ENCODE data around the gene GRID1. TPM values are rescaled to one million over a fixed set of nuclear protein-coding genes. Genes with fewer than 3 reads are reported as not detected.

GRID1 gene
- total RNA-seq, 1 donor from 2014 or later = 1.1 TPM

- TF ChIP-seq CTCF (conservative IDR thresholded peaks at IDR 0.05) = no peak
- Mint-ChIP-seq H3K36me3 (ENCODE audit: low read depth) (no peaks in the 10 kb centered on the region), H3K27ac (ENCODE audit: unreplicated experiment) (no peak overlapping the region), H3K4me3 (no peak overlapping the region), H3K9me3 (peaks cover 3% of the 10 kb centered on the region), H3K4me1 (no peaks in the 10 kb centered on the region), H3K27me3 (ENCODE audit: low read depth) (peaks cover 19% of the 10 kb centered on the region)
- no peak for DNase-seq (ENCODE audit: low read depth, low spot score)
Measured at GRCh38 chr10:86411281-86411841, 44.8 kb upstream of the GRID1 start.

GRCh38 chr10:86410542-86411124 is 44.0 kb upstream of the GRID1 start:
- H3K27me3 Mint-ChIP-seq (ENCODE audit: low read depth) = peaks cover 14% of the 10 kb centered on the region
- H3K4me3 Mint-ChIP-seq = no peak overlapping the region
- no peak for TF ChIP-seq CTCF (conservative IDR thresholded peaks at IDR 0.05)
- no peaks in the 10 kb centered on the region for H3K4me1 Mint-ChIP-seq
- peaks cover 3% of the 10 kb centered on the region for H3K9me3 Mint-ChIP-seq
- DNase-seq (ENCODE audit: low read depth, low spot score) = no peak
- H3K36me3 Mint-ChIP-seq (ENCODE audit: low read depth) = no peaks in the 10 kb centered on the region
- no peak overlapping the region for H3K27ac Mint-ChIP-seq (ENCODE audit: unreplicated experiment)

- Mint-ChIP-seq H3K36me3 (ENCODE audit: low read depth) (no peaks in the 10 kb centered on the region), H3K9me3 (peaks cover 3% of the 10 kb centered on the region), H3K4me3 (no peak overlapping the region), H3K27me3 (ENCODE audit: low read depth) (peaks cover 21% of the 10 kb centered on the region), H3K27ac (ENCODE audit: unreplicated experiment) (no peak overlapping the region), H3K4me1 (no peaks in the 10 kb centered on the region)
- TF ChIP-seq CTCF (conservative IDR thresholded peaks at IDR 0.05) = no peak
- no peak for DNase-seq (ENCODE audit: low read depth, low spot score)
Measured at GRCh38 chr10:86409183-86409582, 42.6 kb upstream of the GRID1 start.

GRCh38 chr10:86403183-86403797 is 36.7 kb upstream of the GRID1 start:
- Mint-ChIP-seq H3K9me3 (no peaks in the 10 kb centered on the region), H3K27ac (ENCODE audit: unreplicated experiment) (no peak overlapping the region), H3K4me3 (no peak overlapping the region), H3K36me3 (ENCODE audit: low read depth) (no peaks in the 10 kb centered on the region), H3K27me3 (ENCODE audit: low read depth) (peaks cover 59% of the 10 kb centered on the region), H3K4me1 (peaks cover 25% of the 10 kb centered on the region)
- no peak for TF ChIP-seq CTCF (conservative IDR thresholded peaks at IDR 0.05)
- no peak for DNase-seq (ENCODE audit: low read depth, low spot score)

GRCh38 chr10:86402283-86402941 is 35.8 kb upstream of the GRID1 start:
- Mint-ChIP-seq H3K9me3 (no peaks in the 10 kb centered on the region), H3K27ac (ENCODE audit: unreplicated experiment) (no peak overlapping the region), H3K4me3 (peak overlapping the region; percentile 76), H3K4me1 (peaks cover 25% of the 10 kb centered on the region), H3K36me3 (ENCODE audit: low read depth) (no peaks in the 10 kb centered on the region), H3K27me3 (ENCODE audit: low read depth) (peaks cover 68% of the 10 kb centered on the region)
- DNase-seq (ENCODE audit: low read depth, low spot score) = no peak
- TF ChIP-seq CTCF (conservative IDR thresholded peaks at IDR 0.05) = no peak

All from neural crest cell (in vitro differentiated cells).